Mucosa of descending colon (tissue), 3 donors: Measurements from ENCODE around the gene BANK1. TPM values are rescaled to one million over a fixed set of nuclear protein-coding genes. Genes with fewer than 3 reads are reported as not detected.

ENCODE experiments used
- ATAC-seq: fragments of 200-7000 bp; cut with Tn5 transposase; one replicate; pipeline ENCODE4 v1.9.1; 2020; ENCODE audit warnings: mild to moderate bottlenecking, moderate library complexity
- DNase-seq, 3 donors: peaks; one replicate each; pipeline ENCODE4 v3.0.0-alpha.2; 2020
- H3K36me3 ChIP-seq: fragments of 200-600 bp; one replicate; pipeline ENCODE4 v1.8.0; 2021; ENCODE audit warnings: low read depth, mild to moderate bottlenecking
- H3K4me1 ChIP-seq: fragments of 200-600 bp; one replicate; pipeline ENCODE4 v1.8.0; 2021; ENCODE audit warnings: low read depth, mild to moderate bottlenecking
- H3K4me3 ChIP-seq: fragments of 200-600 bp; one replicate; pipeline ENCODE4 v1.8.0; 2021; ENCODE audit warnings: mild to moderate bottlenecking
- H3K9me3 ChIP-seq: fragments of 200-600 bp; one replicate; pipeline ENCODE4 v1.8.0; 2021; ENCODE audit warnings: mild to moderate bottlenecking
- CTCF ChIP-seq: fragments of 200-600 bp; IDR thresholded peaks from one replicate; pipeline ENCODE4 v1.8.0; 2022; ENCODE audit warnings: antibody characterized with exemption, mild to moderate bottlenecking
- intact Hi-C, 2 donors: fragments of 100-400 bp; cut with DNase I in 1 of 2; cut with micrococcal nuclease in 1 of 2; formaldehyde crosslinking; loops; one replicate each; pipeline versions ENCODE4 v1.11.0 to v1.11.1; 2022; cut with DNase I, micrococcal nuclease
- total RNA-seq, 3 donors: library from RNA; stranded (reverse); fragmentation: NEBNext Ultra II Directional in 2 of 3; extraction: Animal tissue kit (Norgen Biotek cat#: 25700) in 2 of 3; gene quantifications; one replicate each; pipeline versions ENCODE4 v1.2.1 to v1.2.4, GENCODE V29; 2021 to 2023
- donor health status: DM: no; HTN: no; CAD: no; lungs with moderate emphysema.
- donor health status: DM: no; HTN: no; CAD: no.
- donor health status: DM: no; HTN: yes; CAD: no.

The BANK1 gene
- total RNA-seq, 3 donors from 2014 or later = 0.73 to 1.1 (median 0.78) TPM

DNA sequence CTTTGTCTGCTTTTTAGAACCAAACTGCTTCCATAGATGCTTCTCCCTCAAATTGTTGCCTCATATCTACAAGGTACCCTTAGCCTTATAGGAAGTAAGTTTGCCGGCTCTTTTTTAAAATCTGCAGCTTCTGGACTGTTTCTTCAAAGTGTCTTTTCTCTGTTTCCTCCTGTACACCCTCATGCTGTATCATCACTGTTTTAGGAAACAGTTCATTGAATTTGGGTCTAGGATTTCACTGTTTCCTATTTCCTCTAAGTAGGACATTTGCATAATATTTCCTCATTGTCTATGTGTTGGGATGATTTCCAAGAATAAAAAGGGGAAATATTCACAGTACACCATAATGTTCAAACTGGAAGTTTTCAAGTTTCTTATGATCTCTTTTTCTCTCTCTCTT is 43.0 kb downstream of the BANK1 start:
- DNase-seq (no peak), ATAC-seq (no peak)
- Histone ChIP-seq H3K4me1 (no peaks in the 10 kb centered on the region), H3K9me3 (no peaks in the 10 kb centered on the region), H3K36me3 (no peaks in the 10 kb centered on the region), H3K4me3 (no peak overlapping the region)
- intact Hi-C loops = no loop called here
- TF ChIP-seq CTCF = no peak

GRCh38 chr4:101835121-101835904 is 44.8 kb downstream of the BANK1 start:
- TF ChIP-seq CTCF = no peak
- Histone ChIP-seq H3K36me3 (no peaks in the 10 kb centered on the region), H3K4me3 (no peak overlapping the region), H3K4me1 (no peaks in the 10 kb centered on the region), H3K9me3 (no peaks in the 10 kb centered on the region)
- DNase-seq (peak in 1 of 3 donors; percentile 23), ATAC-seq (peak; percentile 43)
- intact Hi-C loops = no loop called here

- TF ChIP-seq CTCF = no peak
- Histone ChIP-seq H3K36me3 (no peaks in the 10 kb centered on the region), H3K4me3 (no peak overlapping the region), H3K9me3 (no peaks in the 10 kb centered on the region), H3K4me1 (no peaks in the 10 kb centered on the region)
- ATAC-seq = no peak
- DNase-seq = no peak
- intact Hi-C loops = no loop called here
Observed at GRCh38 chr4:101843054-101843453, 52.5 kb downstream of the BANK1 start.

DNA sequence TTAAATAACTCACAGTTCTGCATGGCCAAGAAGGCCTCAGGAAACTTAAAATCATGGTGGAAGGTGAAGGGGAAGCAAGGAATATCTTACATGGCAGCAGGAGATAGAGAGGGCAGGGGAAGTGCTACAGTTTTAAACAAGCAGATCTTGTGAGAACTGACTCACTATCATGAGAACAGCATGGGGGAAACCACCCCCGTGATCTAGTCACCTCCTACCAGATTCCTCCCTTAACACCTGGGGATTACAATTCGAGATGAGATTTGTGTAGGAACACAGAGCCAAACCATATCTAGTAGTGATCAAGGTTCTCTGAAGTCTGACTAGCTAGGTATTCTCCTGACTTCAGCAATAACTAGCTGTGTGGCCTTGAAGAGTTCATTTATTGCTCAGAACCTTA is 56.0 kb downstream of the BANK1 start:
- ATAC-seq (no peak), DNase-seq (no peak)
- intact Hi-C loops = no loop called here
- Histone ChIP-seq H3K4me3 (no peak overlapping the region), H3K9me3 (no peaks in the 10 kb centered on the region), H3K36me3 (no peaks in the 10 kb centered on the region), H3K4me1 (no peaks in the 10 kb centered on the region)
- no peak for TF ChIP-seq CTCF

- no peak overlapping the region for H3K4me3 ChIP-seq
- DNase-seq (no peak), ATAC-seq (no peak)
- no peaks in the 10 kb centered on the region for H3K4me1 ChIP-seq
- H3K9me3 ChIP-seq = no peaks in the 10 kb centered on the region
- intact Hi-C loops = no loop called here
- no peaks in the 10 kb centered on the region for H3K36me3 ChIP-seq
- no peak for TF ChIP-seq CTCF
Observed at GRCh38 chr4:101850698-101851097, 60.2 kb downstream of the BANK1 start.
